ENCODE results near the gene KCTD10.

Gene KCTD10

DNA sequence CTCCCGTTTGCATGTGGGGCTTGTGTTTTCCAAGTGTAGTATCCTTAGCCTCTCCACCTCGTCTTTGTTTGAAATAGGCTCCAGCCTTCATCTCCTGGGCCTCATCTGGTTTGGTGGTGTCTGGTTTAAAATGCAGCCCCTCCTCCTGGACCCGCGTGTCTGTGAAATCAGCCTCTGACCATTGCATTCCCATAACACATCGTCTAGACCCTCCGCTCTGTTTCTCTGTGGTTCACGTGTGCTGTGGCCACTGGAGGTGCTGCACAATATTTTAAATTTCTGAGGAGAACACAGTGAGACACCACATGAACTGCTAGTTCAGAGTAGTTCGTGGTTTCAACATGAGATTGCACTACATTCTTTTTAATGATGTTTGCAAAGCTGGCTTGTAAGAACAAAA, 36.0 kb upstream of the KCTD10 start:
- H3K9ac ChIP-seq (ENCODE audit: low read depth, low read length) = no peak overlapping the region
- DNase-seq (no peak), ATAC-seq (ENCODE audit: insufficient read depth, low read depth) (no peak)
- H3K9me3 ChIP-seq (ENCODE audit: insufficient read depth, low read length, severe bottlenecking) = no peaks in the 10 kb centered on the region
- no peaks in the 10 kb centered on the region for H3K4me1 ChIP-seq (ENCODE audit: insufficient read depth, low read length)
- no peak overlapping the region for H3K4me3 ChIP-seq (ENCODE audit: low read depth in 1 of 2, low read length in 2 of 2)
- TF ChIP-seq CTCF (IDR thresholded peaks at IDR 0.05; ENCODE audit: borderline replicate concordance, extremely low read depth, low read length, poor library complexity, severe bottlenecking) (no peak), EZH2 (IDR thresholded peaks at IDR 0.05; ENCODE audit: borderline replicate concordance, low read depth, low read length, severe bottlenecking) (no peak)
- peaks cover 77% of the 10 kb centered on the region for H3K36me3 ChIP-seq (ENCODE audit: insufficient read depth, low read length)
- H3K79me2 ChIP-seq (ENCODE audit: insufficient read depth, low read length) = no peaks in the 10 kb centered on the region
- H3K27ac ChIP-seq (ENCODE audit: low read length) = no peak overlapping the region
- H2AFZ ChIP-seq (ENCODE audit: low read depth, low read length) = no peak overlapping the region
- H4K20me1 ChIP-seq (ENCODE audit: insufficient read depth, low read length) = no peaks in the 10 kb centered on the region
- H3K4me2 ChIP-seq (ENCODE audit: insufficient read depth, low read length) = no peak overlapping the region
- H3K27me3 ChIP-seq (ENCODE audit: insufficient read depth, low read length, poor library complexity) = no peaks in the 10 kb centered on the region

DNA sequence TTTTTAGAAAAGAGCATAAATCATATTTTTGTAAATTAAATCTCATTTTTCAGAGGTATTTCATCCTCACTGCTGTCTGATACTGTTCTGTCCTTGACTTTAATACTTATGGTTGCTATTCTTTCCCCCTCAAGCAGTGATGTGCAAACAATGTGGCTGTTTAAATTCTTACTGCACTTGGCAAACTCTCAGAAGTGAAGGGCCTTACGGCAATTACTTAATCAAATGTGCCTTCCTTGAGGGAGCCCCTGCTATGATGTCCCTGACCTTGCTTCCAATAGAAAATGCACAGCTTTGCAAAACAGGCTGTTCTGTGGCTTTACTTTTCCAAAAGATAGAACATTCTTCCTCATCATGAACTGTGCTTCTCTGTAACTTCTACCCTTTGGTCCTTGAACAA, 35.5 kb upstream of the KCTD10 start:
- H3K36me3 ChIP-seq (ENCODE audit: insufficient read depth, low read length) = peaks cover 77% of the 10 kb centered on the region

DNA sequence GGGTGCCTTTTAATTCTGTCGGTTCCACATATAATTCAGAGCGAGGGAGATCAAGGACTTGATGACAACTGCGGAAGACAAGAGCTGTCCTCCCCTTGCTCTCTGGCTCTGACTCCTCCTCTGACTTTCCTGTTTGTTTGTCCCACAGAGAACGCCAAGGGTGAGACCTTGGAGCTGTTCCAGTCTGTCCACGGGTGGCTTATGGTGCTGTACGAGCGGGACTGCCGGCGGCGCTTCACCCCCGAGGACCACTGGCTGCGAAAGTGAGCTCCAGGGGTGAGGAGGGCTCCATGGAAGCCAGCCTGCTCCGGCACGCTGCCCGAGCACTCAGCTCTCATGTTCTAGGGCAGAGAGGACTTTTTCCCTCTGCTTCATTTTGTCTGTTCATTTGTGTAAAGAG, 33.1 kb upstream of the KCTD10 start:
- no peak for DNase-seq
- TF ChIP-seq EZH2 (IDR thresholded peaks at IDR 0.05; ENCODE audit: borderline replicate concordance, low read depth, low read length, severe bottlenecking) (no peak), CTCF (IDR thresholded peaks at IDR 0.05; ENCODE audit: borderline replicate concordance, extremely low read depth, low read length, poor library complexity, severe bottlenecking) (no peak)

More for the DNA sequence above, 35.5 kb upstream of the KCTD10 start:
- DNase-seq (no peak), ATAC-seq (ENCODE audit: insufficient read depth, low read depth) (no peak)
- no peak overlapping the region for H3K4me3 ChIP-seq (ENCODE audit: low read depth in 1 of 2, low read length in 2 of 2)
- TF ChIP-seq CTCF (IDR thresholded peaks at IDR 0.05; ENCODE audit: borderline replicate concordance, extremely low read depth, low read length, poor library complexity, severe bottlenecking) (no peak), EZH2 (IDR thresholded peaks at IDR 0.05; ENCODE audit: borderline replicate concordance, low read depth, low read length, severe bottlenecking) (no peak)
- H4K20me1 ChIP-seq (ENCODE audit: insufficient read depth, low read length) = no peaks in the 10 kb centered on the region
- H3K4me1 ChIP-seq (ENCODE audit: insufficient read depth, low read length) = no peaks in the 10 kb centered on the region
- no peaks in the 10 kb centered on the region for H3K79me2 ChIP-seq (ENCODE audit: insufficient read depth, low read length)
- H3K4me2 ChIP-seq (ENCODE audit: insufficient read depth, low read length) = no peak overlapping the region
- H3K9me3 ChIP-seq (ENCODE audit: insufficient read depth, low read length, severe bottlenecking) = no peaks in the 10 kb centered on the region
- no peaks in the 10 kb centered on the region for H3K27me3 ChIP-seq (ENCODE audit: insufficient read depth, low read length, poor library complexity)
- H3K9ac ChIP-seq (ENCODE audit: low read depth, low read length) = no peak overlapping the region
- H3K27ac ChIP-seq (ENCODE audit: low read length) = no peak overlapping the region
- no peak overlapping the region for H2AFZ ChIP-seq (ENCODE audit: low read depth, low read length)

DNA sequence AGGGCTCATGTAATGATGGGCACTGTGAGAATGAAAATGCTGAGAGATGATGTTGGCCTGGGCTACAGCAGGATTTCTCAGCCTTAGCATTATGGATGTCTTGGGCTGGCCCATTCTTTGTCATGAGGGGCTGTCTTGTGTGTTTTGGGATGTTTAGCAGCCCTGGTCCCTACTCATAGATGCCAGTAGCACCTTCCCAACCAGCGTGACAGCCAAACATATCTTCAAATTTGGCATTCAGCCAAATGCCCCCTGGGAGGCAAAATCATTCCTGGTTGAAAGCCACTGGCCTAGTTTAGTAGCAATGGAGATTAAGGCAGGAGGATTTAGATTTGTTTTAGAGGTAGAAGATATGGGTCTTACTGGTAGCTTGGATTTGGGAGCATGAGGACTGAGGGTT, 27.0 kb upstream of the KCTD10 start:
- Histone ChIP-seq H3K4me2 (ENCODE audit: insufficient read depth, low read length) (no peak overlapping the region), H3K79me2 (ENCODE audit: insufficient read depth, low read length) (no peaks in the 10 kb centered on the region), H3K9me3 (ENCODE audit: insufficient read depth, low read length, severe bottlenecking) (no peaks in the 10 kb centered on the region), H4K20me1 (ENCODE audit: insufficient read depth, low read length) (no peaks in the 10 kb centered on the region), H3K36me3 (ENCODE audit: insufficient read depth, low read length) (peaks cover 87% of the 10 kb centered on the region), H3K27ac (ENCODE audit: low read length) (no peak overlapping the region), H2AFZ (ENCODE audit: low read depth, low read length) (no peak overlapping the region), H3K27me3 (ENCODE audit: insufficient read depth, low read length, poor library complexity) (no peaks in the 10 kb centered on the region), H3K9ac (ENCODE audit: low read depth, low read length) (no peak overlapping the region), H3K4me1 (ENCODE audit: insufficient read depth, low read length) (no peaks in the 10 kb centered on the region), H3K4me3 (ENCODE audit: low read depth in 1 of 2, low read length in 2 of 2) (no peak overlapping the region)
- ATAC-seq (ENCODE audit: insufficient read depth, low read depth) = no peak
- TF ChIP-seq CTCF (IDR thresholded peaks at IDR 0.05; ENCODE audit: borderline replicate concordance, extremely low read depth, low read length, poor library complexity, severe bottlenecking) = no peak
- no peak for TF ChIP-seq EZH2 (IDR thresholded peaks at IDR 0.05; ENCODE audit: borderline replicate concordance, low read depth, low read length, severe bottlenecking)
- no peak for DNase-seq

More for the DNA sequence above, 33.1 kb upstream of the KCTD10 start:
- no peak overlapping the region for H2AFZ ChIP-seq (ENCODE audit: low read depth, low read length)
- H3K27ac ChIP-seq (ENCODE audit: low read length) = no peak overlapping the region
- H3K4me1 ChIP-seq (ENCODE audit: insufficient read depth, low read length) = no peaks in the 10 kb centered on the region
- no peak overlapping the region for H3K9ac ChIP-seq (ENCODE audit: low read depth, low read length)
- H3K27me3 ChIP-seq (ENCODE audit: insufficient read depth, low read length, poor library complexity) = no peaks in the 10 kb centered on the region
- H3K4me3 ChIP-seq (ENCODE audit: low read depth in 1 of 2, low read length in 2 of 2) = no peak overlapping the region
- H4K20me1 ChIP-seq (ENCODE audit: insufficient read depth, low read length) = no peaks in the 10 kb centered on the region
- no peaks in the 10 kb centered on the region for H3K79me2 ChIP-seq (ENCODE audit: insufficient read depth, low read length)
- no peak overlapping the region for H3K4me2 ChIP-seq (ENCODE audit: insufficient read depth, low read length)
- H3K36me3 ChIP-seq (ENCODE audit: insufficient read depth, low read length) = peaks cover 84% of the 10 kb centered on the region
- no peaks in the 10 kb centered on the region for H3K9me3 ChIP-seq (ENCODE audit: insufficient read depth, low read length, severe bottlenecking)
- ATAC-seq (ENCODE audit: insufficient read depth, low read depth) = no peak

Data from DND-41 (cell line).